Vagina (tissue), 2 donors: ENCODE measurements around the gene PIP5K1B. TPM values are rescaled to one million over a fixed set of nuclear protein-coding genes. Genes with fewer than 3 reads are reported as not detected.

Experiments
- DNase-seq, 2 donors: peaks; one replicate each; pipeline ENCODE4 v3.0.0-alpha.2; 2017; ENCODE audit errors: extremely low spot score in 2 of 2
- H3K27ac ChIP-seq: fragments of 200-600 bp; sonication (generic); one replicate; pipeline ENCODE4 v1.5.1; 2019
- H3K27me3 ChIP-seq: fragments of 200-600 bp; sonication (generic); one replicate; pipeline ENCODE4 v1.5.1; 2019
- H3K36me3 ChIP-seq, 2 donors: fragments of 200-600 bp; sonication (generic); one replicate each; pipeline ENCODE4 v1.5.1; 2017 to 2019
- H3K4me1 ChIP-seq: fragments of 200-600 bp; sonication (generic); one replicate; pipeline ENCODE4 v1.5.1; 2019
- H3K4me3 ChIP-seq, 2 donors: fragments of 200-600 bp; sonication (generic); 1 replicate in 1 of 2; 2 replicates in 1 of 2; pipeline ENCODE4 v1.5.1; 2016 to 2019
- H3K9me3 ChIP-seq: fragments of 200-600 bp; sonication (generic); one replicate; pipeline ENCODE4 v1.5.1; 2019
- POLR2A ChIP-seq, 2 donors: fragments of 450-650 bp; IDR thresholded peaks; one replicate each; pipeline ENCODE4 v1.6.1; 2017; ENCODE audit warnings: antibody characterized with exemption in 2 of 2, mild to moderate bottlenecking in 2 of 2, moderate library complexity in 2 of 2
- POLR2AphosphoS5 ChIP-seq, 2 donors: sonication (generic); formaldehyde crosslinking; IDR thresholded peaks; one replicate each; pipeline ENCODE4 v1.9.0; 2017; ENCODE audit warnings: antibody characterized with exemption in 2 of 2, mild to moderate bottlenecking in 2 of 2, low read depth in 1 of 2; ENCODE audit not compliant: insufficient read depth in 1 of 2
- intact Hi-C: fragments of 100-400 bp; cut with DNase I; formaldehyde crosslinking; loops from one replicate; pipeline ENCODE4 v1.15.1; 2023
- total RNA-seq: library from RNA; depleted of rRNA; stranded (reverse); fragments of >200 nt; gene quantifications from one replicate; pipeline ENCODE4 v1.2.3, GENCODE V29; 2016
- TF ChIP-seq, protein P1 (sequence below), 3 experiments: fragments of 450-650 bp in 2 of 3; fragments of 200-600 bp in 1 of 3; sonication (generic) in 1 of 3; IDR thresholded peaks; one replicate each; pipeline ENCODE4 v1.5.1; 2017 to 2019; ENCODE audit warnings: antibody characterized with exemption in 3 of 3, mild to moderate bottlenecking in 2 of 3, moderate library complexity in 2 of 3

The PIP5K1B gene
- total RNA-seq, 1 donor from 2014 or later = 2.9 TPM

DNA sequence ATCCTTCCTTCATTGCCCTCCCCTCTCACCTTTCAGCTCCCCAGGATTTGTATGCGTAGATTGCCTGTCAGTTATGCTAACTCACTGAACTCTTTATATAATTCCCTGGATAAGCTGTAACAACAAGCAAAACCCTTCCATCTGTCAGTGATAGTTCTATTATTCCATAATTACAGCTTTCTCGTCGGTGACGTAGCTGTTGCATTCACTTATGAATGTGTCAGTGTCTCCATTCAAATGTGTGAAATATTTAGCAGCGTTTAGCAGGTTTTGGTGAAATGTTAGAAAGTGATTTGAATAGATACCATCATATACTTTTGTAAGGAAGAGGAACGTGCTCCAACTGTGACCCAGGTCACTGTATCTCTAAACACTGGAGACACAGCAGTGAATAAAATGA lies 45.2 kb downstream of the PIP5K1B start:
- Histone ChIP-seq H3K4me3 (no peak overlapping the region), H3K4me1 (no peaks in the 10 kb centered on the region), H3K27me3 (no peaks in the 10 kb centered on the region), H3K36me3 (no peaks in the 10 kb centered on the region), H3K27ac (no peak overlapping the region), H3K9me3 (no peaks in the 10 kb centered on the region)
- intact Hi-C loops = no loop called here
- TF ChIP-seq, protein P1, sequence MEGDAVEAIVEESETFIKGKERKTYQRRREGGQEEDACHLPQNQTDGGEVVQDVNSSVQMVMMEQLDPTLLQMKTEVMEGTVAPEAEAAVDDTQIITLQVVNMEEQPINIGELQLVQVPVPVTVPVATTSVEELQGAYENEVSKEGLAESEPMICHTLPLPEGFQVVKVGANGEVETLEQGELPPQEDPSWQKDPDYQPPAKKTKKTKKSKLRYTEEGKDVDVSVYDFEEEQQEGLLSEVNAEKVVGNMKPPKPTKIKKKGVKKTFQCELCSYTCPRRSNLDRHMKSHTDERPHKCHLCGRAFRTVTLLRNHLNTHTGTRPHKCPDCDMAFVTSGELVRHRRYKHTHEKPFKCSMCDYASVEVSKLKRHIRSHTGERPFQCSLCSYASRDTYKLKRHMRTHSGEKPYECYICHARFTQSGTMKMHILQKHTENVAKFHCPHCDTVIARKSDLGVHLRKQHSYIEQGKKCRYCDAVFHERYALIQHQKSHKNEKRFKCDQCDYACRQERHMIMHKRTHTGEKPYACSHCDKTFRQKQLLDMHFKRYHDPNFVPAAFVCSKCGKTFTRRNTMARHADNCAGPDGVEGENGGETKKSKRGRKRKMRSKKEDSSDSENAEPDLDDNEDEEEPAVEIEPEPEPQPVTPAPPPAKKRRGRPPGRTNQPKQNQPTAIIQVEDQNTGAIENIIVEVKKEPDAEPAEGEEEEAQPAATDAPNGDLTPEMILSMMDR (IDR thresholded peaks at IDR 0.05) = no peak
- TF ChIP-seq POLR2AphosphoS5 (IDR thresholded peaks at IDR 0.05; ENCODE audit: insufficient read depth in 1 of 2, low read depth in 1 of 2) (no peak), POLR2A (IDR thresholded peaks at IDR 0.05) (no peak)
- no peak for DNase-seq

DNA sequence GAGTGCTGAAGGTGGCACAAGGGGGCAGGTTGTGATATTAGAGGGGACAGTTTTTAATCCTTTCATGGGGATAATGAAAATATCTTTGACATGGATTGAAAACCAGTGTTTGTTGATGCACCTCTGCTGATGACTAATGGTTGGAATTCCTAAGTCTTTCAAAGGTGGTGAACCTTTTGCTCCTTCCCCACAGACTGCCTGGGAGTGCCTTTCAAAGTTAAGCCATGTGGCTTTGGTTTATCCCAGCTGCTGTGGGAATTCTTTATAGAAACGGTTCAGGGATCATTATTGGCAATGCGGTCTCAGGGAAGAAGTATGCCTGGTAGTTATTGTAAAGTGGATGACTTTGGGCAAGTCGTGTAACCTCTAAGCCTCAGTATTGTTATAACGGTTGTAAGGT lies 45.7 kb downstream of the PIP5K1B start:
- DNase-seq = no peak
- Histone ChIP-seq H3K27me3 (no peaks in the 10 kb centered on the region), H3K36me3 (no peaks in the 10 kb centered on the region), H3K4me3 (no peak overlapping the region), H3K27ac (no peak overlapping the region), H3K4me1 (no peaks in the 10 kb centered on the region), H3K9me3 (no peaks in the 10 kb centered on the region)
- intact Hi-C loops = no loop called here
- TF ChIP-seq POLR2AphosphoS5 (IDR thresholded peaks at IDR 0.05; ENCODE audit: insufficient read depth in 1 of 2, low read depth in 1 of 2) (no peak), POLR2A (IDR thresholded peaks at IDR 0.05) (no peak)
- TF ChIP-seq, protein P1 (IDR thresholded peaks at IDR 0.05) = no peak

DNA sequence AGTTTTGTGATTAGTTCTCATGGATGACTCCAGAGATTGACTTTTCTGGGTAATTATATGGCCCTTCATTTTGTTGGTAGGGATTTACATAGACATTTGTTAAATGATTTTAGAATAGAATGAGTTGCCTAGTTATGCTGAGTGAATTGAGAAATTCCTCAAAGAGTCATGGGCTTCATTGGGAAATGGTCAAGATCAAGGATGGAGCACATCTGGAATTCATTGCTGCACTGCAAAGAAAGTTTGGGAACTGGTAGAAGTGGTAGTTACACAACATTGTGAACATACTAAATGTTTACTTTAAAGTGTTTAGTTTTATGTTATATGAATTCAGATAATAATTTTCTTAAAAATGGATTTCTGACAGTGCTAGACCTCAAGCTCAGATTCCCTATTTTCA lies 46.5 kb downstream of the PIP5K1B start:
- no peak for TF ChIP-seq POLR2AphosphoS5 (IDR thresholded peaks at IDR 0.05; ENCODE audit: insufficient read depth in 1 of 2, low read depth in 1 of 2)
- no peak for TF ChIP-seq POLR2A (IDR thresholded peaks at IDR 0.05)
- TF ChIP-seq, protein P1 (IDR thresholded peaks at IDR 0.05) = no peak
- H3K27ac ChIP-seq = no peak overlapping the region
- no peaks in the 10 kb centered on the region for H3K36me3 ChIP-seq
- no peak overlapping the region for H3K4me3 ChIP-seq
- intact Hi-C loops = no loop called here
- H3K9me3 ChIP-seq = no peaks in the 10 kb centered on the region
- H3K4me1 ChIP-seq = no peaks in the 10 kb centered on the region
- H3K27me3 ChIP-seq = no peaks in the 10 kb centered on the region
- no peak for DNase-seq

DNA sequence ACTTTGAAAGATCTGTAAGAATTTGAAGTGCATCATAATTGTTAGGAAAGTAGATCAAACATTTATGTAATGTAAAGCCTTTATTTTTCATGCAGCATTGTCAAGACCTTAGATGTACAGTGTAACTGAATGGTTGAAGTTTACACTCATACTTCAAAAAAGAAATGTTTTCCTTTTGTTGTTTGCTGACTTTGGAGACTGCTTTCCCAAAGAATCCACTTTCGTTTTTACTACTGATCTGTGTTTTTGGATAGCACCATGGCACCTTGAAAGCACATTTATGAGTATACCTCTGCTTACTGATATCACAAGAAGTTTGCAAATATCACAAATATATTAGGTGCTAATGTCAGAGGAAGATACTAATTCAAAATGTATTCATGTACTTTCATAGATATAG lies 50.0 kb downstream of the PIP5K1B start:
- DNase-seq = no peak
- intact Hi-C loops = loop anchor here (2.0 kb wide), 1 partner anchor 48 kb away; no protein-coding TSS in a partner anchor
- Histone ChIP-seq H3K9me3 (peaks cover 4% of the 10 kb centered on the region), H3K27ac (no peak overlapping the region), H3K4me1 (no peaks in the 10 kb centered on the region), H3K4me3 (no peak overlapping the region), H3K36me3 (no peaks in the 10 kb centered on the region), H3K27me3 (no peaks in the 10 kb centered on the region)
- TF ChIP-seq POLR2A (IDR thresholded peaks at IDR 0.05) = no peak
- TF ChIP-seq POLR2AphosphoS5 (IDR thresholded peaks at IDR 0.05; ENCODE audit: insufficient read depth in 1 of 2, low read depth in 1 of 2) = no peak
- TF ChIP-seq, protein P1 (IDR thresholded peaks at IDR 0.05) = no peak

DNA sequence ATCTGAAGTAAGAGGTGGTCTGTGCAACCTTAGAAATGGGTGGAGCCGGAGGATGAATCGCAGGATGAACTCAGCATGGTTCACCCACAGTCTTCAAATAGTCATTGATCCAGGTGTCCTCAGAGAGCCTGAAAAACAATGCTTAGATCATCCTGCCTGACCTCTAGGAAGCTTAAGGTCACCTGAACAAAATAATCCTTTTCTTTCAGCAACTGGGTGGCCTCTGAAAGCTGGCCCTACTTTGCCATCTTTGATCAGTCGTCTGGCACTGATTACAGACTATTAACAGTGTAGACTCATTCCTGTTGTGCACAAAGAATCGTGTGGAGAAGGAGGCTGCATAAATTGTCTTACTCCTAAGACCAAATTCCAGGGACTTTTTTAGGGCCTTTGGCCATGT lies 50.7 kb downstream of the PIP5K1B start:
- DNase-seq = no peak
- TF ChIP-seq POLR2A (IDR thresholded peaks at IDR 0.05) (no peak), POLR2AphosphoS5 (IDR thresholded peaks at IDR 0.05; ENCODE audit: insufficient read depth in 1 of 2, low read depth in 1 of 2) (no peak)
- TF ChIP-seq, protein P1 (IDR thresholded peaks at IDR 0.05) = no peak
- Histone ChIP-seq H3K9me3 (peaks cover 4% of the 10 kb centered on the region), H3K4me3 (no peak overlapping the region), H3K4me1 (no peaks in the 10 kb centered on the region), H3K27ac (no peak overlapping the region), H3K36me3 (no peaks in the 10 kb centered on the region), H3K27me3 (no peaks in the 10 kb centered on the region)
- intact Hi-C loops = loop anchor here (2.0 kb wide), 1 partner anchor 49 kb away; no protein-coding TSS in a partner anchor
